Sigmoid colon (tissue), 7 donors: ENCODE measurements around the gene MYO6. TPM values are rescaled to one million over a fixed set of nuclear protein-coding genes. Genes with fewer than 3 reads are reported as not detected.

ENCODE experiments used
- DNase-seq: peaks from one replicate; pipeline ENCODE4 v3.0.0-alpha.2; 2019
- H3K27ac ChIP-seq, 4 donors: fragments of 200-600 bp; sonication (generic); one replicate each; pipeline ENCODE4 v1.5.1; 2016 to 2019; ENCODE audit warnings: mild to moderate bottlenecking in 1 of 4
- H3K27me3 ChIP-seq, 3 donors: fragments of 200-600 bp; sonication (generic); one replicate each; pipeline ENCODE4 v1.5.1; 2019; ENCODE audit warnings: mild to moderate bottlenecking in 1 of 3
- H3K36me3 ChIP-seq, 4 donors: fragments of 200-600 bp; sonication (generic); one replicate each; pipeline ENCODE4 v1.5.1; 2016 to 2019
- H3K4me1 ChIP-seq, 4 donors: fragments of 200-600 bp; sonication (generic); one replicate each; pipeline ENCODE4 v1.5.1; 2017 to 2019
- H3K4me3 ChIP-seq, 4 donors: fragments of 200-600 bp; sonication (generic); one replicate each; pipeline ENCODE4 v1.5.1; 2017 to 2019; ENCODE audit warnings: mild to moderate bottlenecking in 2 of 4, moderate library complexity in 1 of 4
- H3K9me3 ChIP-seq, 4 donors: fragments of 200-600 bp in 3 of 4; sonication (generic) in 3 of 4; one replicate each; pipeline versions ENCODE4 v1.5.1 to v1.6.1; 2013 to 2019
- CTCF ChIP-seq, 4 experiments: fragments of 450-650 bp in 3 of 4; fragments of 200-600 bp in 1 of 4; IDR thresholded peaks; one replicate each; pipeline ENCODE4 v1.5.1; 2016 to 2019; ENCODE audit warnings: antibody characterized with exemption in 4 of 4, mild to moderate bottlenecking in 3 of 4, moderate library complexity in 2 of 4
- EP300 ChIP-seq, 4 donors: sonication (generic); formaldehyde crosslinking; IDR thresholded peaks; one replicate each; pipeline ENCODE4 v1.6.1; 2017; ENCODE audit warnings: antibody characterized with exemption in 4 of 4
- POLR2A ChIP-seq, 2 donors: fragments of 450-650 bp; IDR thresholded peaks; one replicate each; pipeline ENCODE4 v1.6.1; 2016; ENCODE audit warnings: antibody characterized with exemption in 2 of 2, mild to moderate bottlenecking in 2 of 2, moderate library complexity in 2 of 2
- POLR2AphosphoS5 ChIP-seq, 4 donors: sonication (generic); formaldehyde crosslinking; IDR thresholded peaks; one replicate each; pipeline ENCODE4 v1.6.1; 2017; ENCODE audit warnings: antibody characterized with exemption in 4 of 4
- WGBS, 2 donors: extraction: QIAGEN DNeasy Blood & Tissue Kit; methylation state at CpG; one replicate each; pipeline ENCODE4 v1.1.7; 2013; 5-methylcytosine and 5-hydroxymethylcytosine counted together
- intact Hi-C: fragments of 100-400 bp; cut with DNase I; formaldehyde crosslinking; loops from one replicate; pipeline ENCODE4 v1.15.1; 2023
- polyA plus RNA-seq, 3 donors: library from polyadenylated mRNA; stranded (reverse); fragments of 200-250 nt; gene quantifications; one replicate each; pipeline ENCODE4 v1.2.3, GENCODE V29; 2013
- total RNA-seq, 4 donors: library from RNA; depleted of rRNA; stranded (reverse); fragments of >200 nt; gene quantifications; one replicate each; pipeline ENCODE4 v1.1.0, GENCODE V29; 2016
- donor health status: healthy with polysubstance abuse.
- donor health status: Bipolar disorder and iron deficiency.
- donor health status: healthy.

The MYO6 gene
- total and polyA plus RNA-seq, 7 donors: 11.8 to 59.6 (median 14.9) TPM

GRCh38 chr6:75824160-75824559 is 75.1 kb downstream of the MYO6 start:
- Histone ChIP-seq H3K4me3 (no peak overlapping the region), H3K27ac (no peak overlapping the region), H3K36me3 (peaks cover 0 to 3% (median 0%) of the 10 kb centered on the region in 4 donors), H3K4me1 (no peaks in the 10 kb centered on the region), H3K27me3 (no peaks in the 10 kb centered on the region), H3K9me3 (no peaks in the 10 kb centered on the region)
- no peak for DNase-seq
- TF ChIP-seq POLR2AphosphoS5 (IDR thresholded peaks at IDR 0.05): no peak
- TF ChIP-seq POLR2A (IDR thresholded peaks at IDR 0.05): no peak
- TF ChIP-seq CTCF (IDR thresholded peaks at IDR 0.05): no peak
- no peak for TF ChIP-seq EP300 (IDR thresholded peaks at IDR 0.05)
- intact Hi-C loops: no loop called here

- WGBS, 2 donors: 92 to 97% methylated on average over 1 of the region's 1 CpG
- Histone ChIP-seq H3K4me3 (no peak overlapping the region), H3K36me3 (peaks cover 0 to 4% (median 0%) of the 10 kb centered on the region in 4 donors), H3K4me1 (no peaks in the 10 kb centered on the region), H3K27me3 (no peaks in the 10 kb centered on the region), H3K27ac (no peak overlapping the region), H3K9me3 (no peaks in the 10 kb centered on the region)
- TF ChIP-seq EP300 (IDR thresholded peaks at IDR 0.05) (no peak), POLR2A (IDR thresholded peaks at IDR 0.05) (no peak), CTCF (IDR thresholded peaks at IDR 0.05) (no peak), POLR2AphosphoS5 (IDR thresholded peaks at IDR 0.05) (no peak)
- intact Hi-C loops: no loop called here
- DNase-seq: no peak
Measured at GRCh38 chr6:75827163-75827562, 78.1 kb downstream of the MYO6 start.

- no peak overlapping the region for H3K27ac ChIP-seq
- no peak overlapping the region for H3K4me3 ChIP-seq
- whole genome bisulfite sequencing, 2 donors: 92 to 94% methylated on average over 12 of the region's 12 CpGs
- TF ChIP-seq POLR2AphosphoS5 (IDR thresholded peaks at IDR 0.05) (no peak), POLR2A (IDR thresholded peaks at IDR 0.05) (no peak), EP300 (IDR thresholded peaks at IDR 0.05) (no peak), CTCF (IDR thresholded peaks at IDR 0.05) (no peak)
- no peaks in the 10 kb centered on the region for H3K9me3 ChIP-seq
- H3K36me3 ChIP-seq: peaks cover 0 to 31% (median 3%) of the 10 kb centered on the region in 4 donors
- no peak for DNase-seq
- intact Hi-C loops: no loop called here
- H3K4me1 ChIP-seq: no peaks in the 10 kb centered on the region
- no peaks in the 10 kb centered on the region for H3K27me3 ChIP-seq
Measured at GRCh38 chr6:75830959-75831885, 82.2 kb downstream of the MYO6 start.

- H3K36me3 ChIP-seq: peaks cover 0 to 40% (median 3%) of the 10 kb centered on the region in 4 donors
- TF ChIP-seq POLR2A (IDR thresholded peaks at IDR 0.05): no peak
- TF ChIP-seq EP300 (IDR thresholded peaks at IDR 0.05): no peak
- TF ChIP-seq CTCF (IDR thresholded peaks at IDR 0.05): no peak
- TF ChIP-seq POLR2AphosphoS5 (IDR thresholded peaks at IDR 0.05): no peak
- intact Hi-C loops: no loop called here
Measured at GRCh38 chr6:75834447-75834846, 85.4 kb downstream of the MYO6 start.

More at GRCh38 chr6:75834447-75834846, 85.4 kb downstream of the MYO6 start:
- no peaks in the 10 kb centered on the region for H3K27me3 ChIP-seq
- H3K9me3 ChIP-seq: no peaks in the 10 kb centered on the region
- no peak overlapping the region for H3K27ac ChIP-seq
- no peak overlapping the region for H3K4me3 ChIP-seq
- DNase-seq: no peak
- no peaks in the 10 kb centered on the region for H3K4me1 ChIP-seq
